Measurements from ENCODE around the gene TEX22.

TEX22 gene

GRCh38 chr14:105420101-105420973, 22.0 kb downstream of the TEX22 start:
- DNase-seq (ENCODE audit: low read depth in 3 of 3), result no peak

DNA sequence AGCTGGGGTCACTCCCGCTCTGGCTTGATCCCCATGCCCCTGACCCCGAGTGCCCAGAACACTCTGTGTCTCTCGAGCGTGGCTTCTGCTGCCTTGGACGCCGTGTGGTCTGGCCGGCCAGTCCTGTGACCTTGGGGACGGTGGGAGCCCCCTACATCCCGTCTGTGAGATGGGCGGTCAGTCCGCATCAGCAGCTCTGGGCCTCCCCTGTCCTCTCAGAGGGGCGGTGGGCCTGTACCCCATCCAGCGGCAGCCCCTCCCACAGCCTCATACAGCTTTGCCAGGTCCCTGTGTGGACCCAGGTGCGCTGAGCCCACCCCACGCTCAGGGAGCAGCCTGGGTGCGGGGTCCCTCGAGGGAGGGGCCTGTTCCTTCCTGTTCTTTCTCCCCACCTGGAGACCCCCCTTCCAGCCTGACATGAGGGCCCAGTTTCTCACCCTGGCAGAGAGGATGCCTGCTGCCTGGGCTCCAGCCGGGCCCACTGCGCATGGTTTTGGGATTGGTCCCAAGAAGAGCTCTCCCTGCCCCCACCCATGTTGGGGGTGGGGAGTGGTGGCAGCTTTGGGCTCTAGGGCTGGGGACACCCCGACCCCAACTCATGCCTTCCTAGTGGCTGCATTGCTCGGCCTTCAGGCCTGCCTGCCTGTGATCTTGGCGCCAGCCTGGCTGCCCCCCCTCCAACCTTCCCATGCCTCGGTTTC, 22.8 kb downstream of the TEX22 start:
- DNase-seq (ENCODE audit: low read depth in 3 of 3), result no peak

GRCh38 chr14:105421723-105422615, 23.6 kb downstream of the TEX22 start:
- no peak for DNase-seq (ENCODE audit: low read depth in 3 of 3)

DNA sequence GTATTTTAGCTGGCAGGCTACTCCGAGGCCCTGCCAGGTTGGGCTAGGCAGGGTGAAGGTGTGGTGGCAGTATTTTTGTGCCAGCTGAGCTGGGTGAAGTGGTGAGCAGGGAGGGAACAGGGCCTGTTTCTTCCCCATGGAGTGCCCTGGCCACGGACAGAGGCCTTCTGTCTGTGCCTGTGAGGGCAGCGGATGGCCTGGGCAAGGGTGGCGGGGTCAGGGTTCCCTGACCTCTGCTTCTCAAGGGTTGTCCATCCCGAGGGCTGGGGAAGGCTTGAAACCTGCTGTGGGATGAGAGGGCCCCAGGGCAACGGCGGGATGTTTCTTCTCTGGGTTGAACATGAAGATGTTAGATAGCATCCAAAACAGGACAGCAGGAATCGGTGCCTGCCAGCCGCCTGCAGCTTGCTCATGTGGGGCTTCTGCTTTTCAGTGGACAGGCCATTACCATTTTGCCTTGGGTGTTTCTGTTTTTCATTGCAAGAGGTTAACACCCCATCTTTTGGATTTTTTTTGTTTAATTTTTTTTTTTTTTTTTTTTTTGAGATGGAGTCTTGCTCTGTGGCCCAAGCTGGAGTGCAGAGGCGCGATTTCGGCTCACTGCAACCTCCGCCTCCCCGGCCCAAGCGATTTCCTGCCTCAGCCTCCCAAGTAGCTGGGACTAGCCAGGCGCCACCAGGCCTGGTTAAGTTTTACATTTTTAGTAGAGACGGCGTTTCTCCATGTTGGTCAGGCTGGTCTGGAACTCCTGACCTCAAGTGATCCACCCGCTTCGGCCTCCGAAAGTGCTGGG, 24.6 kb downstream of the TEX22 start:
- no peak for DNase-seq (ENCODE audit: low read depth in 3 of 3)

GRCh38 chr14:105423488-105424195, 25.3 kb downstream of the TEX22 start:
- no peak for DNase-seq (ENCODE audit: low read depth in 3 of 3)

GRCh38 chr14:105424861-105425260, 26.5 kb downstream of the TEX22 start:
- no peak for DNase-seq (ENCODE audit: low read depth in 3 of 3)

- DNase-seq (ENCODE audit: low read depth in 3 of 3), result no peak
These were observed 27.5 kb downstream of the TEX22 start for GRCh38 chr14:105425823-105426247.

- DNase-seq (ENCODE audit: low read depth in 3 of 3), result no peak
These were observed 28.2 kb downstream of the TEX22 start for GRCh38 chr14:105426416-105427130.

- no peak for DNase-seq (ENCODE audit: low read depth in 3 of 3)
These were observed 29.1 kb downstream of the TEX22 start for GRCh38 chr14:105427412-105427811.

- DNase-seq (ENCODE audit: low read depth in 3 of 3), result no peak
These were observed 29.7 kb downstream of the TEX22 start for GRCh38 chr14:105427936-105428485.

DNA sequence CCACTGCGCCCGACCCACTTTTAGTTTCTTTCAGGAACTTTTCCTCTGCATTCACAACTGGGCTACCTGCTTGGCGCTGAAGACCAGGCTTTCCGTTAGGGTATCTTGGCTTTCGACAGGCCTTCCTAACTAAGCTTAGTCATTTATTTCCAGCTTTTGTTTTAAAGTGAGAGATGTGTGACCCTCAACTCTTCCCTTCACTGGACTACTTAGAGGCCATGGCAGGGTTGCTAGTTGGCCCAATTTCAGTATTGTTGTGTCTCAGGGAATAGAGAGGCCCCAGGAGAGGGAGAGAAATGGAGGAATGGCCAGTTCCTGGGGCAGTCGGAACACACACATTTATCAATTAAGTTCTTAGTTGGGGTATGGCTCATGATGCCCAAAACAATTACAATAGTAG, 31.7 kb downstream of the TEX22 start:
- DNase-seq (ENCODE audit: low read depth in 3 of 3), result no peak

GRCh38 chr14:105430565-105430964, 32.2 kb downstream of the TEX22 start:
- DNase-seq (ENCODE audit: low read depth in 3 of 3), result no peak

DNA sequence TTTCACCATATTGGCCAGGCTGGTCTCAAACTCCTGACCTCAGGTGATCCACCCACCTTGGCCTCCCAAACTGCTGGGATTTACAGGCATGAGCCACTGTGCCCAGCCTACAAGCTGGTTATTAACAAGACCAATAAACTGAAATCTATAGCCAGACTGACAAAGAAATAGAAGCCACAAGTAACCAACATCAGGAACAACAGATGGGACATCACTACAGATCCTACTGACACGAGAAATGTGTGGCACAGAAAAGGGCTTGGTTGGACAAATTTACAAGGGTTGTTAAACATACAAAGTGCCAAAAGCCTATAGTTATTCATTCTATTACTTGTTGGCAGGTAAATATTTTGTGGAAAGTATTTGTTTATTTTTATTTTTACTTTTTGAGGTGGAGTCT, 32.9 kb downstream of the TEX22 start:
- DNase-seq (ENCODE audit: low read depth in 3 of 3), result no peak

GRCh38 chr14:105432657-105433056, 34.3 kb downstream of the TEX22 start:
- no peak for DNase-seq (ENCODE audit: low read depth in 3 of 3)

DNA sequence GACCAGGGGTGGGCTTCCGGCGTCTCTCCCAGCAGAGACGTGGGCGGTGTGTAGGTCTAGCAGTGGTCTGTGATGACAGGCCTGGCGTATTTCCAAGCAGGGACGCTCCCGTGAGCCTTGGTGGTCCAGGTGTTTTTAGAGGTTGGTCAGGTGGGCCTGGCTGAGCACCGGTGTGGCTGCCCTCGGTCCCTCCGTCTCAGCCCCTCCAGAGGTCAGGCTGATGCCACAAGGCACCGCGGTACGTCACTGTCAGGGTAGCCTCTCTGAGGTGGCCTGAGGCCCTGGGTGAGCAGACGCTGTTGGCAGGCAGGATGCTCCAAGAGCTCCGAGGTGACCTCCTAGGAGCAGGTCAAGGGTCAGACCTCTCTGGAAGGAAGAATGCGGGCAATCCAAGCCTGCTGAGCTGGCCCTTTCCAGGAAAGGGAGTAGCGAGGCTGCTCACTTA, 34.8 kb downstream of the TEX22 start:
- DNase-seq (ENCODE audit: low read depth in 3 of 3), result no peak

DNA sequence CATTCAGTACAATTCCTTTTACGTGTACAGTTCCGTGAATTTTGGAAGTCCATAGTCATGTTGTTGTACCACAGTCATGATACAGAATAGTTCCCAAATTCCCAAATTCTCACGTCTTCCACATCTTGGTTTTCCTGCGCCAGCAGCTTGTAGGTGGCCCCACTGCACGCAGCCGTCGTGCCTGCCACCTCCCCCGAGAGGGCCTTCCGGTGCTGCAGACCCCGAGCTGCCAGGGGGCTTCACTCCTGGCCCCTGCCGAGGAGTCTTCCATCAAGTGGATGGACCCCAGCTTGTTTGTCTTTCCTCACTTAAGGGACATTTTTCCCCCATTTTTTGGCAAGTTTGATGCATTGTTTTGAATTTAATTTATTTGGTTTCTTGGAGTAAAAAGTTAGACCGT, 38.1 kb downstream of the TEX22 start:
- DNase-seq (ENCODE audit: low read depth in 3 of 3), result no peak

DNA sequence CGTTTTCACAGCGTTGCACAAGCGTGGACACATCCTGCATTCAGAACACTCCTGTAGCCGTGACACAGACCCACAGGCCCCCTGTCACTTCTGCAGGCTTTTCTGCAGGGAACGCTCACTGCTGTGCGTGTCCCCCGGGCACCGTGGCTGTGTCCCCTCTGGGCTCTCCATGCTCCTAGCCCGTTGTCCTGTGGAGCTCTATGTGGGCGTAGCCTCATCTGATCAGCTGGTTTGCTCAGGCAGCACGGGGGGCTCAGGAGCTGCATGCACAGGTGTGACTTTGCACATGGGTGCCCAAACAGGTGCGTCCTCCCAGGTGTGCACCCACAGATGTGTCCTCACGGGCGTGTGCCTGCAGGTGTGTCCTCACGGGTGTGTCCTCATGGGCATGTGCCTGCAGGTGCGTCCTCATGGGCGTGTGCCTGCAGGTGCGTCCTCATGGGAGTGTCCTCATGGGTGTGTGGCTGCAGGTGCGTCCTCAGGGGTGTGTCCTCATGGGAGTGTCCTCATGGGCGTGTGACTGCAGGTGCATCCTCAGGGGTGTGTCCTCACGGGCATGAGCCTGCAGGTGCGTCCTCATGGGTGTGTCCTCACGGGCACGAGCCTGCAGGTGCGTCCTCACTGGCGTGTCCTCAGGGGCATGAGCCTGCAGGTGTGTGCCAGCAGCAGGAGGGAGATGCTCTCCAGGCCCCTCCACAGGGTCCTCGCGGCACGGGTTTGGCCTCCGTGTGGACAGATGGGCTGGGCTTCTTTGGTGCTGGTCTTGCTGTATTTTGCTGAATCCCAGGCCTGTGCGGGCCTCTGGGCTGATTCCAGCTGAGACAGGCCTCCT, 38.8 kb downstream of the TEX22 start:
- no peak for DNase-seq (ENCODE audit: low read depth in 3 of 3)

- no peak for DNase-seq (ENCODE audit: low read depth in 3 of 3)
These were observed 39.6 kb downstream of the TEX22 start for GRCh38 chr14:105437723-105438500.
